ENCODE measurements around the gene GRIK3.

DNA sequence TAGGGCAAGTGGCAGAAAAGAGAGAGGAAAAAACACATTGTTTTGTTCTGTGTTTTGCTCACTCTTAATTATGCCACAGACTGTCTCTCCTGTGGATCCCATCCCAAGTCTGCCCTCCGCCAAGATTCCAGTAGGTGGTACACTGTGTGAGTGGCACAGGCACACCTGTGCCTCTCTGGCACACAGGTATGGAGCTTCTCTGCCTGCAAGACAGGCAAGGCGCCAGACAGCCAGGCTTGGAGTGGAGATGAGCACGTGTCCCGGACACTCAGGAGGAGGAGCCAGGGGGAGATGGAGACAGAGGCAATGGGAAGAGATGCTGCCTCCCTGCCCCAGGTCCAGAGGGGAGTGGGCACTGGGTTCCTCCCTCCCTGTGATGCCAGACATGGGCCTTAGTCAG, 6.5 kb upstream of the GRIK3 start:
- TF ChIP-seq TEAD4 (IDR thresholded peaks at IDR 0.05), result no peak
- TF ChIP-seq REST (IDR thresholded peaks at IDR 0.05; ENCODE audit: low read depth), result no peak
- TF ChIP-seq RAD21 (IDR thresholded peaks at IDR 0.05; ENCODE audit: low read depth), result no peak
- TF ChIP-seq TAF1 (IDR thresholded peaks at IDR 0.05; ENCODE audit: low read depth), result no peak
- TF ChIP-seq EP300 (IDR thresholded peaks at IDR 0.05; ENCODE audit: borderline replicate concordance), result no peak
- no peak for TF ChIP-seq YY1 (IDR thresholded peaks at IDR 0.05; ENCODE audit: low read depth)
- TF ChIP-seq ZBTB7A (IDR thresholded peaks at IDR 0.05; ENCODE audit: low read depth), result no peak
- TF ChIP-seq, protein P1, sequence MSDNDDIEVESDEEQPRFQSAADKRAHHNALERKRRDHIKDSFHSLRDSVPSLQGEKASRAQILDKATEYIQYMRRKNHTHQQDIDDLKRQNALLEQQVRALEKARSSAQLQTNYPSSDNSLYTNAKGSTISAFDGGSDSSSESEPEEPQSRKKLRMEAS (IDR thresholded peaks at IDR 0.05), result no peak
- no peak for TF ChIP-seq NFIC (IDR thresholded peaks at IDR 0.05)
- no peak for TF ChIP-seq TCF12 (IDR thresholded peaks at IDR 0.05; ENCODE audit: low read depth)
- no peak for TF ChIP-seq FOXM1 (IDR thresholded peaks at IDR 0.05; ENCODE audit: borderline replicate concordance, low read depth)
- TF ChIP-seq, protein P2, sequence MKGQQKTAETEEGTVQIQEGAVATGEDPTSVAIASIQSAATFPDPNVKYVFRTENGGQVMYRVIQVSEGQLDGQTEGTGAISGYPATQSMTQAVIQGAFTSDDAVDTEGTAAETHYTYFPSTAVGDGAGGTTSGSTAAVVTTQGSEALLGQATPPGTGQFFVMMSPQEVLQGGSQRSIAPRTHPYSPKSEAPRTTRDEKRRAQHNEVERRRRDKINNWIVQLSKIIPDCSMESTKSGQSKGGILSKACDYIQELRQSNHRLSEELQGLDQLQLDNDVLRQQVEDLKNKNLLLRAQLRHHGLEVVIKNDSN (IDR thresholded peaks at IDR 0.05), result no peak
- no peak for TF ChIP-seq EGR1 (IDR thresholded peaks at IDR 0.05)
